A673 (cell line): ENCODE results near the gene EFNA5. TPM values are rescaled to one million over a fixed set of nuclear protein-coding genes. Genes with fewer than 3 reads are reported as not detected.
"Not testable (repeated sequence)": the region's sequence is repeated elsewhere in the genome, so short reads cannot be mapped to it uniquely, and the experiment has no call there.

Source experiments
- BruUV-seq: library from RNA; stranded (reverse); fragments of 400-500 nt; replicated peaks from 2 replicates; lab custom pipeline; 2021; lab: Mats Ljungman, UMichigan
- CTCF ChIA-PET: fragments of 300-600 bp; sonication (Branson Sonifier 250); formaldehyde crosslinking; loops from one replicate; lab custom pipeline; 2022; ENCODE audit warnings: antibody characterized with exemption; lab: Charles Lee
- POLR2A ChIA-PET: fragments of 300-600 bp; sonication (Branson Sonifier 250); formaldehyde crosslinking; loops from one replicate; lab custom pipeline; 2022; ENCODE audit warnings: antibody characterized with exemption; ENCODE audit not compliant: low non-redundant PET; lab: Charles Lee
- DNase-seq: peaks from one replicate; pipeline ENCODE4 v3.0.0-alpha.2; 2015; ENCODE audit warnings: low spot score
- H3K27ac ChIP-seq: fragments of 200-600 bp; sonication (generic); 2 replicates; pipeline ENCODE4 v1.5.1; 2016; ENCODE audit warnings: mixed run types, low read depth, mild to moderate bottlenecking, mixed read lengths, antibody characterized with exemption, low read length; ENCODE audit not compliant: poor library complexity, severe bottlenecking
- H3K27me3 ChIP-seq: fragments of 200-600 bp; sonication (generic); replicated peaks from 2 replicates; pipeline ENCODE4 v1.6.1; 2017; ENCODE audit warnings: mixed run types, low read depth, mild to moderate bottlenecking, mixed read lengths, antibody characterized with exemption, low read length; ENCODE audit not compliant: insufficient read depth, poor library complexity
- H3K36me3 ChIP-seq: fragments of 200-600 bp; sonication (generic); 2 replicates; pipeline ENCODE4 v1.6.1; 2016; ENCODE audit warnings: mixed run types, mild to moderate bottlenecking, mixed read lengths, antibody characterized with exemption, low read length; ENCODE audit not compliant: insufficient read depth, poor library complexity, severe bottlenecking
- H3K4me1 ChIP-seq: fragments of 200-600 bp; sonication (generic); 2 replicates; pipeline ENCODE4 v1.6.1; 2017; ENCODE audit warnings: mixed run types, mild to moderate bottlenecking, mixed read lengths, antibody characterized with exemption, low read length; ENCODE audit not compliant: insufficient read depth, poor library complexity, severe bottlenecking
- H3K4me3 ChIP-seq: fragments of 200-600 bp; sonication (generic); 2 replicates; pipeline ENCODE4 v1.5.1; 2016; ENCODE audit warnings: low read depth, mixed run types, mild to moderate bottlenecking, mixed read lengths, low read length; ENCODE audit not compliant: poor library complexity, severe bottlenecking
- H3K9me3 ChIP-seq: fragments of 200-600 bp; sonication (generic); 2 replicates; pipeline ENCODE4 v1.6.1; 2016; ENCODE audit warnings: mixed run types, low read depth, mild to moderate bottlenecking, mixed read lengths, antibody characterized with exemption, low read length; ENCODE audit not compliant: poor library complexity, severe bottlenecking
- CTCF ChIP-seq: fragments of 300-800, 200-600 bp; sonication (generic); conservative IDR thresholded peaks from 2 replicates; pipeline ENCODE4 v1.5.1; 2017; ENCODE audit warnings: low read depth, mild to moderate bottlenecking, antibody characterized with exemption, low read length, moderate library complexity, mixed read lengths
- EZH2 ChIP-seq: fragments of 200-600 bp; sonication (generic); IDR thresholded peaks from 2 replicates; pipeline ENCODE4 v1.6.1; 2017; ENCODE audit warnings: borderline replicate concordance, low read depth, mild to moderate bottlenecking, mixed read lengths, antibody characterized with exemption, low read length; ENCODE audit not compliant: poor library complexity, severe bottlenecking
- intact Hi-C: fragments of 100-400 bp; cut with micrococcal nuclease; formaldehyde crosslinking; loops from one replicate; pipeline ENCODE4 v1.10.0; 2022; ENCODE audit not compliant: unreplicated experiment
- total RNA-seq: library from RNA; stranded (reverse); gene quantifications from 2 replicates; pipeline ENCODE4 v1.2.3, GENCODE V29; 2021

EFNA5 gene
- total RNA-seq, 1 experiment from 2014 or later: 16.7 TPM

- peaks cover 24% of the 10 kb centered on the region for H3K4me1 ChIP-seq
- intact Hi-C loops: no loop called here
- H3K27ac ChIP-seq: no peak overlapping the region
- TF ChIP-seq CTCF (no peak), EZH2 (no peak)
- DNase-seq: no peak
- H3K36me3 ChIP-seq: no peaks in the 10 kb centered on the region
- no peak overlapping the region for H3K4me3 ChIP-seq
- CTCF ChIA-PET: no interaction called here
- no TSS peak for BruUV-seq
- H3K9me3 ChIP-seq: no peaks in the 10 kb centered on the region
- no peaks in the 10 kb centered on the region for H3K27me3 ChIP-seq
- POLR2A ChIA-PET: no interaction called here
These were observed 313.8 kb downstream of the EFNA5 start for GRCh38 chr5:107356891-107357290.

- ChIA-PET CTCF (no interaction called here), POLR2A (no interaction called here)
- no peak for DNase-seq
- H3K4me1 ChIP-seq: no peaks in the 10 kb centered on the region
- intact Hi-C loops: no loop called here
- no peaks in the 10 kb centered on the region for H3K9me3 ChIP-seq
- no peaks in the 10 kb centered on the region for H3K36me3 ChIP-seq
- no TSS peak for BruUV-seq
- no peak overlapping the region for H3K4me3 ChIP-seq
- H3K27ac ChIP-seq: no peak overlapping the region
- no peaks in the 10 kb centered on the region for H3K27me3 ChIP-seq
- TF ChIP-seq CTCF (no peak), EZH2 (no peak)
These were observed 318.2 kb downstream of the EFNA5 start for GRCh38 chr5:107352576-107352975.

- H3K27ac ChIP-seq, H3K4me1 ChIP-seq, CTCF ChIA-PET, H3K36me3 ChIP-seq, intact Hi-C loops, POLR2A ChIA-PET, BruUV-seq, H3K27me3 ChIP-seq, H3K4me3 ChIP-seq, DNase-seq: not testable (repeated sequence)
- peaks cover 14% of the 10 kb centered on the region for H3K9me3 ChIP-seq
These were observed 324.2 kb downstream of the EFNA5 start for GRCh38 chr5:107346580-107346979.

GRCh38 chr5:107342371-107342770, 328.4 kb downstream of the EFNA5 start:
- Histone ChIP-seq H3K4me3 (no peak overlapping the region), H3K9me3 (peaks cover 14% of the 10 kb centered on the region), H3K27ac (no peak overlapping the region), H3K27me3 (peaks cover 9% of the 10 kb centered on the region), H3K4me1 (peaks cover 5% of the 10 kb centered on the region), H3K36me3 (no peaks in the 10 kb centered on the region)
- CTCF ChIA-PET: no interaction called here
- no TSS peak for BruUV-seq
- POLR2A ChIA-PET: no interaction called here
- peak; percentile 68 for DNase-seq
- TF ChIP-seq EZH2 (no peak), CTCF (no peak)
- intact Hi-C loops: no loop called here
